Stimulated activated CD8-positive, alpha-beta memory T cell treated with anti-CD3 and anti-CD28 coated beads, Interleukin-12 subunit alpha, Interleukin-12 subunit beta, amount 100 ng/mL, for 4 hours (primary cell): ENCODE results near the gene DAPL1.
"Not testable (repeated sequence)": the region's sequence is repeated elsewhere in the genome, so short reads cannot be mapped to it uniquely, and the experiment has no call there.

ENCODE experiments used
- DNase-seq: peaks from one replicate; pipeline ENCODE4 v3.0.0-alpha.2; 2020; ENCODE audit warnings: low read depth

Gene DAPL1

DNA sequence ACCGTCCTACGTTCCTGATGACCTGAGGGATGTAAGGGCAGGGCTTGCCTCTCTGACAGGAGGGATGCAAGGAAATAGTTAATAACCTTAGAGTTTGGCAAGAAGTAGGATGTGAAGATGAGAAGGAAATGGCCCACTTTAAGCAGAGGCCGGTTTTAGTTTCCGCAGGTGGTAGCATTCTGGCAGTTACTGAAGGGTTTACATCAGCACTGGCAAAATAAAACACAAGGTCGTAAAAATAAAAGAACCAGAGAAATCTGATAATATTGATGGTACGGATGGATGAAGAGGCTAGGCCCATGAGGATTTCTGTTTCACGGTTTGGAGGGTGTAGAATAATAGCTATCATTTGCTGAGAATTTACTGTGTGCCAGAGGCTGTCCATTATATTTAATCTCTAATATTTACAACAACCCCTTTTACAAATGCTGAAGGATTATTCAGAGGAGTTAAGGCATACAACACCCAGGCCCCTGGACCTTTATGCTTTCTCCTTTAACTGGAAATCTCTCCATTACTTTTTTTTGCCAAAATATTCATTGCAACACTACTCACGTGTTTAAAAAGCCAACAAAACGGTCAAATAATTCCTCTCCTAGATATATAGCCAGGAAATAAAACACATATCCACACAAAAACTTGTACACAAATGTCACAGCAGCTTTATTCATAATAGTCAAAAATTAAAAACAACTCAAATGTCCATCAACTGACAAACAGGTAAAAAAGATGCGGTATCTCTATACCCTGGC, 28.5 kb downstream of the DAPL1 start:
- no peak for DNase-seq

DNA sequence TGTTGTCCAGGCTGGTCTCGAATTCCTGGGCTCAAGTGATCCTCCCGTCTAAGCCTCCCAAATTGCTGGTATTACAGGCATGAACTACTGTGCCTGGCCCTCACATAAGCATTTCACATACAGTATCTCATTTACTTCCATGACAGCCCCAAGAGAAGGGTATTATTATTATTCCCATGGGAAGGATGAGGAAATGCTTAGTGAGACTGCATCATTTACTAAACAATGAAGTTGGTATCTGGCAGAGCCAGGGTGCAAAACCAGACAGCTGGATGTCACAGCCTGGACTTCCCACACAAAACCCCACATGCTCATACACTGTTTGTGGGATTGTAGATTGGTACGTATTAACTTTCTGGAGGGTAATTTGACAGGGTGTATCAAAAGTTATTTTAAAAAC, 29.9 kb downstream of the DAPL1 start:
- DNase-seq: no peak

- DNase-seq: no peak
Observed at GRCh38 chr2:158826965-158827364, 31.8 kb downstream of the DAPL1 start.

GRCh38 chr2:158828378-158829164, 33.5 kb downstream of the DAPL1 start:
- no peak for DNase-seq

GRCh38 chr2:158829167-158829566, 34.0 kb downstream of the DAPL1 start:
- no peak for DNase-seq

GRCh38 chr2:158830201-158830600, 35.1 kb downstream of the DAPL1 start:
- DNase-seq: no peak

DNA sequence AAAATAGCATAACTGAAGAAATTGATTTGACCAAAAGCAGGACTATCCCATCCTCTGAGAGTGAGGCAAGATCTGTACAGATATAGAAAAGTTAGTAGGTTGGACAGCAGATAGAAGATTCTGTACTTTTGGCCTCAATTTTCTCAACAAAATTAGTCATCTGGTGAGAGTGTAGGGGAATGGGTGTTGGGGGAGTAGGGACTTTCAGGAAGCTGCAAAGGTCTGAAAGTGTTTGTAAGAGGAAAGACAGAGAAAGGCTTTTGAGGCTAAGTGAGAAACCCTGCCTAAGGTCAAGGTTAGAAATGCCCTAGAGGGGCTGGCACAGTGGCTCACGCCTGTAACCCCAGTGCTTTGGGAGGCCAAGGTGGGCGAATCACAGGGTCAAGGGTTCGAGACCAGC, 40.3 kb downstream of the DAPL1 start:
- no peak for DNase-seq

- no peak for DNase-seq
Observed at GRCh38 chr2:158837645-158838044, 42.5 kb downstream of the DAPL1 start.

DNA sequence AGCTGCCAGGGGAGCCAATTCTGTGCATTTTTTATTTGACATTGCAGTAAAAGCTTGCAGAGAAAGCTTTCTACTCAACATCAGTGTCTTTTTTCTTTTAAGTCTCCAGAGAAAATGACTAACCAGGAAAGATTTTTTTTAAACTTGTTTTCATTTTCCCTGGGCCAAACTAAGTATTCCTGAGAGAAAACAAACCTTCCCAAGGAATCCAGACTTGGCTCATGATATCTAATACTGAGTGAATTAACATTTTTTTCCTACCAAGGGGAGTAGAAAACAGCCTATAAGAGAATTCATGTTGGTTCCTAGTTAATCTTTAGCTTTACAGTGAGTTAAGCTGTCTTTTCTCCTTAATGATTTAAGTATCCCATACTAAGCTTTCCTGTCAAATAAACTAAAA, 46.7 kb downstream of the DAPL1 start:
- DNase-seq: no peak

- DNase-seq: no peak
Observed at GRCh38 chr2:158845444-158845843, 50.3 kb downstream of the DAPL1 start.

DNA sequence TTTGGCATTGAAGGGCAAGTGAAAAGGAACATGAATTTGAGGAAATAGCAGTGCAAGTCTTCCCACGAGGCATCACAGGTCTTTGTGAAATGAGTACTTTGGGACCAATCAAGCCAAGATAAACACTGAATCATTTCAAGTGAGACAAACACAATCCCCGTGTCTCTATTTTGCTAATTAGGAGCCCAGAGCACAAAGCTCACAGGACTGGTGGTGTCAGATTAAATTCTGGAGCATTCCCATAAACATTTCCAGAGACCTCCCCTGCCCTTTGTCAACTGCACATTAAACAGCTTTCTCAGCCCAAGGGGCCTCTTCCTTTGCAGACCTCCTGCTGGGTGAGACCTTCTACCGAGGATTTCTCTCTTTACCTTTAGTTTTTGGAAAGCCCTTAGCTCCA, 50.7 kb downstream of the DAPL1 start:
- no peak for DNase-seq

DNA sequence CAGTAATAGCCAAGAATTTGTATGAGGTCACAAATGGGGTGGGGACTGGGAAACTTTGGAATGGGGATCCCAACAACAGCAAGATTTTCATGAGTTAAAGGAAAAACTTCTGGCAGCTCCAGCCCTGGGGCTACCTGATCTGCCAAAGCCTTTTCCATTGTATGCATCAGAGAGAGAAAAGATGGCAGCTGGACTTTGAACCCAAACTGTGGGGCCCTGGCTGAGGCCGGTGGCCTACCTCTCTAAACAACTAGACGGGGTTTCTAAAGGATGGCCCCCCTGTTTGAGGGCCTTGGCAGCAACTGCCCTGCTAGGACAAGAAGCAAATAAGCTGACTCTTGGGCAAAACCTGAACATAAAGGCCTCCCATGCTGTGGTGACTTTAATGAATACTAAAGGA, 52.4 kb downstream of the DAPL1 start:
- not testable (repeated sequence) for DNase-seq

DNA sequence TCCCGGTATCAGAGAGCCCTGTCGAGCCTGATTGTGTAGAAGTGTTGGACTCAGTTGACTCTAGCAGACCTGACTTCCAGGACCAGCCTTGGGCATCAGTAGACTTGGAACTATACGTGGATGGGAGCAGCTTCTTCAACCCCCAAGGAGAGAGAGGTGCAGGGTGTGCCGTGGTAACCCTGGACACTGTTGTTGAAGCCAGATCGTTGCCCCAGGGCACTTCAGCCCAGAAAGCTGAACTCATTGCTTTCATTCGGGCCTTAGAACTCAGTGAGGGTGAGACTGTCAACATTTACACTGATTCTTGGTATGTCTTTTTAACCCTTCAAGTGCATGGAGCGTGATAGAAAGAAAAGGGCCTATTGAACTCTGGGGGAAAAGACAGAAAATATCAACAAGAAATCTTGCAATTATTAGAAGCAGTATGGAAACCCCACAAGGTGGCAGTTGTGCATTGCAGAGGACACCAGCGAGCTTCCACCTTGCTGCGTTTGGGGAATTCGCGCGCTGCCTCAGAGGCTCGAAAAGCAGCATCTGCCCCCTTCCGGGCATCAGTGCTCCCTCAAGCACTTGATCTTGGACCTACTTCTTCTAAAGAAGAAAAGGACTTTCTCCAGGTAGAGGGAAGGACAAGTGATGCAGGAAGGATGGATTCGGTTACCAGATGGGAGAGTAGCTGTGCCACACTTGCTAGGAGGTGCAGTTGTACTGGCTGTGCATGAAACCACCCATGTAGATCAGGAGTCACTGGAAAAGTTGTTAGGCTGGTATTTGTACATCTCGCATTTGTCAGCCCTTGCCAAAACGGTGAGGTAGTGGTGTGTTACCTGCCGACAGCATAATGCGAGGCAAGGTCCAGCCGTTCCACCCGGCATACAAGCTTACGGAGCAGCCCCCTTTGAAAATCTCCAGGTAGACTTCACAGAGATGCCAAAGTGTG, 53.2 kb downstream of the DAPL1 start:
- DNase-seq: not testable (repeated sequence)

- not testable (repeated sequence) for DNase-seq
Observed at GRCh38 chr2:158860179-158860578, 65.1 kb downstream of the DAPL1 start.

GRCh38 chr2:158861626-158862025, 66.5 kb downstream of the DAPL1 start:
- not testable (repeated sequence) for DNase-seq

DNA sequence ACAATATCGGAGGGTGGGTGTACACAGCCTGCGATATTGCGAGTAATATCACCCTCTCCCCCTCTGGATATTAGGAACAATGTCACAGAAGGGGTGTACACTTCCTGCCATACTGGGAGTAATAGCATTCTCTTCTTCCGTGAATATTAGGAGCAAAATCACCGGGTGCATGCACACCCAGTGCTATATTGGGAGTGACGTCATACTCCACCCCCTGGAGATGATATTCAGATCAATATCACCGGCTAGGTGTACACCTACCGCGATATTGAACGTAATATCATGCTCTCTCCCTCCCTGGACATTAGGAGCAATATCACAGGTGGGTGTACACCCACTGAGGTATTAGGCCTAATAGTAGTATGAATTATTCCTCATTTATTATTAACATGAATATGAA, 70.4 kb downstream of the DAPL1 start:
- DNase-seq: not testable (repeated sequence)
